ENCODE results near the gene ZNRF3.

DNA sequence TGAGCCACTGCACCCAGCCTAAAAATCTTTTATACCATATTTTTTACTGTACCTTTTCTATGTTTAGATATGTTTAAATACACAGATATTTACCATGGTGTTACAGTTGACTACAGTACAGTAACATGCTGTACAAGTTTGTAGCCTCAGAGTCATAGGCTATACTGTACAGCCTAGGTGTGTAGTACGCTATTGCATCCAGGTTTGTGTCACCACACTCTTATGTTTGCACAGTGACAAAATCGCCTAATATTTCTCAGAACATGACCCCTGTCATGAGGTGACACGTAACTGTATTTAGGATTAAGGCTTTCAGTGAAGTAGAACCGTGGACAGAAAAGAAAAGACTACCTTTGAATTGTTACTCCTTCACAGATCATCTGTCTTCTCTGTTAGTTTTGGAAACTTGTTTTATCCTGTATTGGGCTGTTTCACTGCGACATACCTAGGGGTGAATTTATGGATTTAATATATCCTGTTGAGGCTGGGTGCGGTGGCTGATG, 83.8 kb downstream of the ZNRF3 start:
- TF ChIP-seq POLR2A (IDR thresholded peaks at IDR 0.05), result no peak
- no peak for TF ChIP-seq CTCF (IDR thresholded peaks at IDR 0.05)
